Loucy (cell line): ENCODE measurements around the gene CYS1.

Experiments
- H2AFZ ChIP-seq: fragments of 200-600 bp; sonication (generic); 2 replicates; pipeline ENCODE4 v1.6.0; 2016; ENCODE audit warnings: antibody characterized with exemption, mild to moderate bottlenecking, low read length, moderate library complexity
- H3F3A ChIP-seq: fragments of 200-600 bp; 2 replicates; pipeline ENCODE4 v1.6.0; 2016; ENCODE audit warnings: antibody characterized with exemption, low read depth, mild to moderate bottlenecking
- H3K27me3 ChIP-seq: fragments of 200-600 bp; sonication (generic); 2 replicates; pipeline ENCODE4 v1.6.1; 2014; ENCODE audit warnings: low read length, mild to moderate bottlenecking; ENCODE audit not compliant: insufficient read depth, poor library complexity, severe bottlenecking
- H3K36me3 ChIP-seq: fragments of 200-600 bp; sonication (generic); 2 replicates; pipeline ENCODE4 v1.6.1; 2016; ENCODE audit warnings: low read length; ENCODE audit not compliant: insufficient read depth
- H3K4me1 ChIP-seq: fragments of 200-600 bp; sonication (generic); 2 replicates; pipeline ENCODE4 v1.5.1; 2014; ENCODE audit warnings: low read length, mild to moderate bottlenecking; ENCODE audit not compliant: insufficient read depth, poor library complexity, severe bottlenecking
- H3K4me2 ChIP-seq: fragments of 200-600 bp; sonication (generic); 2 replicates; pipeline ENCODE4 v1.6.0; 2014; ENCODE audit warnings: antibody characterized with exemption, low read length, low read depth, mild to moderate bottlenecking; ENCODE audit not compliant: poor library complexity, severe bottlenecking
- H3K4me3 ChIP-seq: fragments of 200-600 bp; sonication (generic); 2 replicates; pipeline ENCODE4 v1.5.1; 2014; ENCODE audit warnings: low read length, mild to moderate bottlenecking, mixed read lengths; ENCODE audit not compliant: poor library complexity, severe bottlenecking
- H3K79me2 ChIP-seq: fragments of 200-600 bp; sonication (generic); 2 replicates; pipeline ENCODE4 v1.6.1; 2014; ENCODE audit warnings: low read length; ENCODE audit not compliant: insufficient read depth
- H3K9ac ChIP-seq: fragments of 200-600 bp; sonication (generic); 2 replicates; pipeline ENCODE4 v1.6.0; 2014; ENCODE audit warnings: mild to moderate bottlenecking, low read depth, low read length, moderate library complexity; ENCODE audit not compliant: poor library complexity, severe bottlenecking
- H3K9me2 ChIP-seq: fragments of 200-600 bp; sonication (generic); replicated peaks from 2 replicates; pipeline ENCODE4 v1.6.1; 2016; ENCODE audit warnings: low read depth, low read length, mixed read lengths
- H3K9me3 ChIP-seq: fragments of 200-600 bp; sonication (generic); 2 replicates; pipeline ENCODE4 v1.6.1; 2014; ENCODE audit warnings: mild to moderate bottlenecking, antibody characterized with exemption, low read length, low read depth; ENCODE audit not compliant: insufficient read depth
- H4K20me1 ChIP-seq: fragments of 200-600 bp; sonication (generic); 2 replicates; pipeline ENCODE4 v1.6.0; 2014; ENCODE audit warnings: antibody characterized with exemption, low read length, mild to moderate bottlenecking; ENCODE audit not compliant: insufficient read depth, poor library complexity, severe bottlenecking
- CTCF ChIP-seq: fragments of 200-600 bp; sonication (generic); conservative IDR thresholded peaks from 2 replicates; pipeline ENCODE4 v1.5.1; 2014; ENCODE audit warnings: mild to moderate bottlenecking, antibody characterized with exemption, low read length
- EZH2phosphoT487 ChIP-seq: fragments of 200-600 bp; IDR thresholded peaks from 2 replicates; pipeline ENCODE4 v1.6.1; 2018; ENCODE audit warnings: antibody characterized with exemption, mild to moderate bottlenecking, moderate library complexity, borderline replicate concordance

The CYS1 gene

GRCh38 chr2:10022041-10022421 lies 58.2 kb downstream of the CYS1 start:
- no peaks in the 10 kb centered on the region for H3K36me3 ChIP-seq
- TF ChIP-seq CTCF (no peak), EZH2phosphoT487 (no peak)

GRCh38 chr2:10019602-10020400 lies 60.4 kb downstream of the CYS1 start:
- TF ChIP-seq EZH2phosphoT487, result no peak
- no peak for TF ChIP-seq CTCF
- Histone ChIP-seq H3K9me3 (no peaks in the 10 kb centered on the region), H4K20me1 (no peaks in the 10 kb centered on the region), H3K9me2 (no peaks in the 10 kb centered on the region), H2AFZ (no peak overlapping the region), H3K9ac (no peak overlapping the region), H3K36me3 (no peaks in the 10 kb centered on the region), H3K4me2 (no peak overlapping the region), H3K27me3 (no peaks in the 10 kb centered on the region), H3K4me3 (no peak overlapping the region), H3F3A (no peaks in the 10 kb centered on the region), H3K4me1 (no peaks in the 10 kb centered on the region), H3K79me2 (no peaks in the 10 kb centered on the region)

More at GRCh38 chr2:10022041-10022421, 58.2 kb downstream of the CYS1 start:
- no peak overlapping the region for H3K4me2 ChIP-seq
- H3F3A ChIP-seq, result no peaks in the 10 kb centered on the region
- no peak overlapping the region for H3K9ac ChIP-seq
- H3K79me2 ChIP-seq, result no peaks in the 10 kb centered on the region
- H3K9me2 ChIP-seq, result no peaks in the 10 kb centered on the region
- no peak overlapping the region for H3K4me3 ChIP-seq
- H4K20me1 ChIP-seq, result no peaks in the 10 kb centered on the region
- H2AFZ ChIP-seq, result no peak overlapping the region
- no peaks in the 10 kb centered on the region for H3K4me1 ChIP-seq
- no peaks in the 10 kb centered on the region for H3K9me3 ChIP-seq
- no peaks in the 10 kb centered on the region for H3K27me3 ChIP-seq

- H3K36me3 ChIP-seq, result no peaks in the 10 kb centered on the region
- H3K4me2 ChIP-seq, result no peak overlapping the region
- H2AFZ ChIP-seq, result no peak overlapping the region
- H3K9ac ChIP-seq, result no peak overlapping the region
- H3K4me1 ChIP-seq, result no peaks in the 10 kb centered on the region
- no peaks in the 10 kb centered on the region for H3K9me2 ChIP-seq
- no peaks in the 10 kb centered on the region for H3F3A ChIP-seq
- TF ChIP-seq EZH2phosphoT487 (no peak), CTCF (no peak)
- H3K9me3 ChIP-seq, result no peaks in the 10 kb centered on the region
- H4K20me1 ChIP-seq, result no peaks in the 10 kb centered on the region
- H3K27me3 ChIP-seq, result no peaks in the 10 kb centered on the region
- H3K4me3 ChIP-seq, result no peak overlapping the region
- H3K79me2 ChIP-seq, result no peaks in the 10 kb centered on the region
These were observed 61.0 kb downstream of the CYS1 start for GRCh38 chr2:10019174-10019573.
